Cardiac muscle cell (in vitro differentiated cells and primary cell): ENCODE data around the gene MMP15. TPM values are rescaled to one million over a fixed set of nuclear protein-coding genes. Genes with fewer than 3 reads are reported as not detected.
"Not testable (repeated sequence)": the region's sequence is repeated elsewhere in the genome, so short reads cannot be mapped to it uniquely, and the experiment has no call there.

ENCODE experiments used
- DNase-seq, 2 donors: peaks; one replicate each; pipeline versions ENCODE4 v3.0.0 to v3.0.0-alpha.2; 2010 to 2017; ENCODE audit warnings: low read depth in 1 of 2, low spot score in 1 of 2
- H3K27ac ChIP-seq: fragments of 200-600 bp; sonication (generic); 2 replicates; pipeline ENCODE4 v1.5.1; 2016
- H3K27me3 ChIP-seq: fragments of 200-600 bp; sonication (generic); 2 replicates; pipeline ENCODE4 v1.6.0; 2016; ENCODE audit warnings: control low read depth
- H3K36me3 ChIP-seq: fragments of 200-600 bp; sonication (generic); 2 replicates; pipeline ENCODE4 v1.5.1; 2016; ENCODE audit warnings: control low read depth
- H3K4me1 ChIP-seq: fragments of 200-600 bp; sonication (generic); 2 replicates; pipeline ENCODE4 v1.8.1; 2017; ENCODE audit warnings: low read depth, mild to moderate bottlenecking, mixed run types
- H3K4me3 ChIP-seq: fragments of 200-600 bp; sonication (generic); 2 replicates; pipeline ENCODE4 v1.5.1; 2016; ENCODE audit warnings: mild to moderate bottlenecking
- H3K9me3 ChIP-seq: fragments of 200-600 bp; sonication (generic); 2 replicates; pipeline ENCODE4 v1.5.1; 2017; ENCODE audit warnings: low read depth, mild to moderate bottlenecking, control low read depth
- CTCF ChIP-seq: IDR thresholded peaks from 2 replicates; pipeline ENCODE4 v1.5.1; 2012; ENCODE audit warnings: low read depth, mild to moderate bottlenecking, low read length
- polyA plus RNA-seq: library from polyadenylated mRNA; unstranded; fragments of >200 nt; fragmentation: Nextera tagmentation; extraction: Ambion mirVana; gene quantifications from 2 replicates; pipeline ENCODE4 v1.2.1, GENCODE V29; 2016
- total RNA-seq: library from RNA; depleted of rRNA; stranded (reverse); fragments of >200 nt; gene quantifications from 2 replicates; pipeline ENCODE4 v1.2.3, GENCODE V29; 2016

Gene MMP15
- total and polyA plus RNA-seq, 2 experiments from 2014 or later, result 317 to 473 TPM

DNA sequence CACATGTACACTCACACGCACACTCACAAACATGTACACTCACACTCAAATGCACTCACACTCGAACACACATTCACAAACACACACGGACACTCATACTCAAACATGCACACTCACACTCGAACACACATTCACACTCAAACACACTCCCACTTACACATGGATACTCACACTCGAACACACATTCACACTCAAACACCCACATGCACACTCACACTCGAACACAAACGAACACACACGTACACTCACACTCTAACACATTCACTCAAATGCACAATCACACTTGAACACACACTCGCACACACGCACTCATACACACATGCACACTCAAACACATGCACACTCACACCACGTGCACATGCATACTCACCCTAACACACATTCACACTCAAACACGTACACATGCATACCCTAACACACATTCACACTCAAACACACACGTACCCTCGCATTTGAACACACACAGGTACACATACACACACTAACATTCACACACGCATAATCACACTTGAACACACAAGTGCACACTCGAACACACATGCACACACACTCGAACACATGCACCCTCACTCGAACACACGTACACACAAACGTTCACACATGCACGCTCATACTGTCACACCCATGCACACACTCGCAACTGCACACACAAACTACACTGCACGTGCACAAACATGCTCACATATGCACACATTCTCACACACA, 61.8 kb downstream of the MMP15 start:
- Histone ChIP-seq H3K36me3 (no peaks in the 10 kb centered on the region), H3K27ac (no peak overlapping the region), H3K4me3 (no peak overlapping the region), H3K27me3 (no peaks in the 10 kb centered on the region), H3K4me1 (no peaks in the 10 kb centered on the region), H3K9me3 (no peaks in the 10 kb centered on the region)
- no peak for TF ChIP-seq CTCF
- no peak for DNase-seq

- H3K4me3 ChIP-seq, result no peak overlapping the region
- no peaks in the 10 kb centered on the region for H3K9me3 ChIP-seq
- no peaks in the 10 kb centered on the region for H3K4me1 ChIP-seq
- no peaks in the 10 kb centered on the region for H3K27me3 ChIP-seq
- no peak overlapping the region for H3K27ac ChIP-seq
- DNase-seq, result no peak
- no peaks in the 10 kb centered on the region for H3K36me3 ChIP-seq
- TF ChIP-seq CTCF, result no peak
Measured at GRCh38 chr16:58088091-58088490, 62.5 kb downstream of the MMP15 start.

DNA sequence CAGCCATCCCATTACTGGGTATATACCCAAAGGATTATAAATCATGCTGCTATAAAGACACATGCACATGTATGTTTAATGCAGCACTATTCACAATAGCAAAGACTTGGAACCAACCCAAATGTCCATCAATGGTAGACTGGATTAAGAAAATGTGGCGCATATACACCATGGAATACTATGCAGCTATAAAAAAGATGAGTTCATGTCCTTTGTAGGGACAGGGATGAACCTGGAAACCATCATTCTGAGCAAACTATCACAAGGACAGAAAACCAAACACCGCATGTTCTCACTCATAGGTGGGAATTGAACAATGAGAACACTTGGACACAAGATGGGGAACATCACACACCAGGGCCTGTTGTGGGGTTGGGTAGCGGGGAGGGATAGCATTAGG, 64.8 kb downstream of the MMP15 start:
- not testable (repeated sequence) for H3K4me1 ChIP-seq, H3K9me3 ChIP-seq, DNase-seq, H3K4me3 ChIP-seq, H3K27ac ChIP-seq, H3K27me3 ChIP-seq, H3K36me3 ChIP-seq

- Histone ChIP-seq H3K27ac (no peak overlapping the region), H3K4me3 (no peak overlapping the region), H3K36me3 (no peaks in the 10 kb centered on the region), H3K9me3 (no peaks in the 10 kb centered on the region), H3K4me1 (peaks cover 16% of the 10 kb centered on the region), H3K27me3 (no peaks in the 10 kb centered on the region)
- TF ChIP-seq CTCF, result no peak
- DNase-seq, result no peak
Measured at GRCh38 chr16:58094026-58094425, 68.5 kb downstream of the MMP15 start.

GRCh38 chr16:58094791-58095574, 69.4 kb downstream of the MMP15 start:
- no peak overlapping the region for H3K27ac ChIP-seq
- TF ChIP-seq CTCF, result no peak
- DNase-seq, result no peak
- H3K36me3 ChIP-seq, result no peaks in the 10 kb centered on the region
- no peak overlapping the region for H3K4me3 ChIP-seq
- no peaks in the 10 kb centered on the region for H3K9me3 ChIP-seq
- H3K4me1 ChIP-seq, result peaks cover 16% of the 10 kb centered on the region
- H3K27me3 ChIP-seq, result no peaks in the 10 kb centered on the region

DNA sequence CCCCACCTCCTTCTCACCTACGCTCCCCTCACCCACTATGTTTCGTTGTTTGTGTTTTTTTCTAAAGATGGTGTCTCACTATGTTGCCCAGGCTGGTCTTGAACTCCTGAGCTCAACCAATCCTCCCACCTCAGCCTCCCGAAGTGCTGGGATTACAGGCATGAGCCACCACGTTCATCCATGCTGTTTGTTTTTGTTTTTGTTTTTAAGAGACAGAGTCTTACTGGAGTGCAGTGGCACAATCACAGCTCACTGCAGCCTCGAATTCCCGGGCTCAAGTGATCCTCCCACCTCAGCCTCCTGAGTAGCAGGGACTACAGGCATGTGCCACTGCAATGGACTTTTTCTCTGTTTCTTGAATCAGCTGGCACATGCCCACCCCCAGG, 70.0 kb downstream of the MMP15 start:
- H3K4me1 ChIP-seq, result peaks cover 16% of the 10 kb centered on the region
- not testable (repeated sequence) for DNase-seq, H3K27me3 ChIP-seq, H3K9me3 ChIP-seq, H3K27ac ChIP-seq, H3K4me3 ChIP-seq, H3K36me3 ChIP-seq
